EH (cell line): ENCODE data around the gene MPST.

Experiments
- DNase-seq: peaks from one replicate; pipeline ENCODE4 v3.0.0-alpha.2; 2015; ENCODE audit warnings: low read depth

Gene MPST

GRCh38 chr22:37022483-37023337 is 3.2 kb downstream of the MPST start:
- DNase-seq = no peak

- no peak for DNase-seq
Measured at GRCh38 chr22:37023743-37024338, 4.3 kb downstream of the MPST start.

DNA sequence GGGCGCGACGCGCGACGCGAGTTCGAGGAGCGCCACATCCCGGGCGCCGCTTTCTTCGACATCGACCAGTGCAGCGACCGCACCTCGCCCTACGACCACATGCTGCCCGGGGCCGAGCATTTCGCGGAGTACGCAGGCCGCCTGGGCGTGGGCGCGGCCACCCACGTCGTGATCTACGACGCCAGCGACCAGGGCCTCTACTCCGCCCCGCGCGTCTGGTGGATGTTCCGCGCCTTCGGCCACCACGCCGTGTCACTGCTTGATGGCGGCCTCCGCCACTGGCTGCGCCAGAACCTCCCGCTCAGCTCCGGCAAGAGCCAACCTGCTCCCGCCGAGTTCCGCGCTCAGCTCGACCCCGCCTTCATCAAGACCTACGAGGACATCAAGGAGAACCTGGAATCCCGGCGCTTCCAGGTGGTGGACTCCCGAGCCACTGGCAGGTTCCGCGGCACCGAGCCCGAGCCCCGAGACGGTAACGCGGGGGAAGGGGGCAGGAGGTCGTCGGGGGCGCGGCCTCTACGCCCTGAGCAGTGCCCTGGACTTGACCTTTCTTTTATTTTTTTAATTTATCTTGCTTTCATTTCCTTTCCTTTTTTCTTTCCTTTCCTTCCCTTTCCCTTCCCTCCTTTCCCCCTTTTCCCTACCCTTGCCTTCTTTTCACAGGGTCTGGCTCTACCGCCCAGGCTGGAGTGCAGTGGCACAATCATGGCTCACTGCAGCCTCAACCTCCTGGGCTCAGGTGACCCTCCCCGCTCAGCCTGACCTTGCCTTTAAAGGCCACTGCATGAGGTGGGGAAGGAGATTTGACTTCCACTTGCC is 5.0 kb downstream of the MPST start:
- DNase-seq = no peak

DNA sequence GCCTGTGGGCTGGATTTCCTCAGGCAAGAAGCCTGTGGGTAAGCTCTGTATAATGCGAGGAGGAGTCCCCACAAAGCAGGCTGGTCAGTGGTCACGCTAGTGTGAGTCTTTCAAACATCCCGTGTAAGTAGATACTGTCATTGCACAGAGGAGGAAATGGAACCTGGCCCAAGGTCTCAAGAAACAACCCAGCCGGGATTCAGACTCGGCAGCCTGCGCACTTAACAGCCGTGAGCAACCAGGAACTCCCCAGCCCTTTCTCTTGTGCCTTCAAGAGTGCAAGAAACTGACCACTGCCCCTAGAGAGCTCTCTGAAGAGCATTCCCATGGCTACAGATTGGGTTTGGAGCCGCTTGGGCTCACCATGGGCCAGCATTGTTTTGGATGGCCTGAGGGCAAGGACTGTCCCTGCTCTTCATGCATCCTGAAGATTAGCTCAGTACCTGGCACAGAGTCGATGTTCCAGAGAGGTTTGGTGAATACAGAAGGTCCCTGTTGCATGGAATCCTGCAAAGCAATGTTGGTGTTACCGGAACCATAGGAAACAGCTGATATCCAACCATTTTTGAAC is 6.0 kb downstream of the MPST start:
- DNase-seq = no peak

- no peak for DNase-seq
Measured at GRCh38 chr22:37026325-37026724, 6.8 kb downstream of the MPST start.

- DNase-seq = no peak
Measured at GRCh38 chr22:37027556-37027955, 8.0 kb downstream of the MPST start.

- DNase-seq = no peak
Measured at GRCh38 chr22:37028692-37029674, 9.4 kb downstream of the MPST start.

DNA sequence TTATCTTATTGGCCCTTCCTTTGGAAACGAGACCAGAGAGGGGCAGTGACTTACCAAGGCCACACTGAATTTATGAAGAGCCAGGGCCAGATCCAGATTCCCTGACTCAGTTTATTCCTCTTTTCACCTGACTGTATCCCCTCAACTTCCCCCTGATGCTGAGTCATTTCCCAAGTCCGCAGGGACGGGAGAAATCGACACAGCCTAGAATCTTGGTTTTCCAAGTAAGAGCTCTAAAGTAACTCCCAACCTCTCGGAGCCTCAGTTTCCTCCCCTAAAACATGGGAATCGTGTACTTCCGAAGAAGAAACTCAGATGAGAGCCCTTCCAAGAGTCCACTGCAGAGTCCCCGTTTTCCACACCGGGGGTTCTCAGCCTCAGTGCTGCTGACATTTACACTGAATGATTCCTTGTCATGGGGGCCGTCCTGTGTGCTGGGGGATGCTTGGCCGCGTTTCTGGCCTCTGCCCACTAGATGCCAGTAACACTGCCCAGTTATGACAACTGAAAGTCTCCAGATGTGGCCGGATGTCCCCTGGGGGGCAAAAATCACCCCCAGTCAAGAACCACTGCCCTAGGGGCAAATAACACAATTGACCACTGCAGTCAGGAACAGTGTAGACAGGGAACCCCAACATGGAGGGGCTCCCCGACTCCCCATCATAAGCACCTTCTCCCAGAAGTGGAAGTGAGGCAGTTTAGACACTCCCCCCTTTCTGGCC is 11.2 kb downstream of the MPST start:
- DNase-seq = no peak

- no peak for DNase-seq
Measured at GRCh38 chr22:37032134-37032534, 12.6 kb downstream of the MPST start.

DNA sequence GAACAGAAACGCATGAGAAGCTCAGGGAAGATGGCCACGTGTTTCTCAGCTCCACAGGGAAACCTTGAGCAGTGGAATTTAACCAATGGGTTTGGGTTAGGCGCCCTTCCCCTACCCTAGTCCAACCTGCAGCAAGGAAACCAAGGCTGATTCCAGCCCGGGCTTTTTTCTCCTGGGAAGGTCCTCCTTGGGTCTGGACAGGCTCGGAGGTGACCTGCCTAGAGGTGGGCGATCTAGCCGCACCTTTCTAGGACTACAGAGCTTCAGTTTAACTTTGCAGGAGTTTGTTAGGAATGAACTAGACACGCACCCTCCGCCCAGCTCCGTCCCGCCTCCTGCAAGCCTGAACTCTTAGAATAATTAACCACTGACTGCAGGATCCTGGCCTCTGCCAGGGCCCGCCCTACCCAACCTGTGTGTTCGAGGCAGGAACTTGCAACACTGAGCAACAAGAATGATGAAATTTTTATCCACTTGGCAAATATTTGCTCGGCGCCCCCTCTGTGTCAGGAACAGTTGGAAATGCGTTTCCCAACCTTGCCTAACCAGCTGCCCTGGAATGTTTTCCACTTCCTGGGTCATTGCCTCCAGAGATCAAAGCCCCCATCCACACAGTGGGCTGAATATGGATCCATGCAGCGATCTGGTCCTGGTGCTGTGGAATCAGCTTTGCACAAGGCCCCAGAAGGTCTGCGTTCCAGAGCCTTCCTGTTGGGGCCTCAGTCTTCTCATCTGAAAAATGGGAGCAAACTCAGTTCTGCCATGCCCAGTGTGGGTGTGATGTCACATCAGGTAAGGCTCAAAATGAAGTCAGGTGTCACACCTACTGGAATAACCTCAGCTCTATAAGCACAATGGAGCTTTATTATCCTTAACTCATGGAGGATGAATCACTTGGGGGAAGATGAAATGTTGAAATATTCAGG is 13.3 kb downstream of the MPST start:
- DNase-seq = peak; percentile 40

DNA sequence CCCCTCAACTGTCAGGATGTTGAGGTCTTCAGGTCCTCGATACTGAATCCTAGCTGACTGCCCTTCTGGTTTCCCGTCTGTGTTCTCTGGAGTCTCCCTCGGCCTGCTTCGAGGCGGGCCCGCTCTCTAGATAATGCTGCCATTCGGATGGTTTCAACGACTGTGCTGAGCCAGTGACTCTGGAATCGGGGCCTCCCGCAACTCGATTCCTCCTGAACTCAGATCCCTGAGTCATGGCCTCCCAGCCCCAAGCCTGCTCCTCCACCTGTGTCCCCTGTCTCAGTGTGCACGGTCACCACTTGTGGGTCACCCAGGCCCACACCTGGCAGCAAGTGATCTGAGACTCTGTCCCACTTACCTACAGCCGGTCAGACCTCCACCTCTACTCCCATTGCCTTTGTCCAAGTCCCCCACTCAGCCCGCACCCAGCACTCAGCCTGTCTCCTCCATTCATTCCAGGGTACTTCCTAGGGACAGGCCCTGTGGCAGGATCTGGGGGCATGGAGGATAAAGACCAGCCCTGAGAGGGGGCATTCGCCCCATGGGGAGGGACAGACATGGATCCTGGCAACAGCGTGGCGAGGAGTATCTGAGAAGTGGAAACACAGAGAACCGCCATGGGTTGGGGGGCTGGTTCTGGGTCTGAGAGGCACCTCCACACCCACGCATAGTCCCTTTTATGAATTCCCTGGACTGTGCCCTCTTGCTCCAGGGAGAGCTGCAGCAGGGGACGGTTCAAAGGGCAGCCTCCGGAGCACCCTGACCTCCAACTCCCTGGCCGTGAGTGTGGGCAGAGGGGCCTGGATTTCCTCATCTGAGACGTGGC is 14.3 kb downstream of the MPST start:
- DNase-seq = no peak

DNA sequence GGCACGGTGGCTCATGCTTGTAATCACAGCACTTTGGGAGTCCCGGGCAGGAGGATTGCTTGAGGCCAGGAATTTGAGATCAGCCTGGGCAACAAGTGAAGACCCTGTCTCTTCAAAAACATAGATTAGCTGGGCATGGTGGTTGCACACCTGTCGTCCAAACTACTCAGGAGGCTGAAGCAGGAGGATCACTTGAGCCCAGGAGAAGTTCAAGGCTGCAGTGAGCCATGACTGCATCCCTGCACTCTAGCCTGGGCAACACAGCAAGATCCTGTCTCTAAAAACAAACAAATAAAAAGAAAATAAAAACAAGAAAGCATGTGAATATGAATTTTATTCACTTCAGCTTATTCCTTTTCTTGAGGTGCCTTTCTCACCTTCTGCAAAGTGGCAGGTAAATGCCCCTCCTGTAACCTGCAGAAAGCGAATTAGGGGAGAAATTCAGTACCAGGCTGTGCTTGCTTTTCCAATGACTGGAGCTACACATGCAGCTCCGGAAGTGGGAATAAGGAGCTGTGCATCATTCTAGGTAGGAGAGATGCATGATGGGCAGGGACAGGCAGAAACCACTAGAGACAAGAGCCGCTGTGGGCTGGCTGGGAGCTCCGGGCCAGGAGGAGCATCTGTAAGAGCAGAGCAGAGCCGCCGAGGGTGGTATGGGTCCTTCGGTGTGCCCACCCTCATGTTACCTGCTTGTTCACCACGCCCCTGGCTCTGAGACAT is 17.3 kb downstream of the MPST start:
- no peak for DNase-seq

DNA sequence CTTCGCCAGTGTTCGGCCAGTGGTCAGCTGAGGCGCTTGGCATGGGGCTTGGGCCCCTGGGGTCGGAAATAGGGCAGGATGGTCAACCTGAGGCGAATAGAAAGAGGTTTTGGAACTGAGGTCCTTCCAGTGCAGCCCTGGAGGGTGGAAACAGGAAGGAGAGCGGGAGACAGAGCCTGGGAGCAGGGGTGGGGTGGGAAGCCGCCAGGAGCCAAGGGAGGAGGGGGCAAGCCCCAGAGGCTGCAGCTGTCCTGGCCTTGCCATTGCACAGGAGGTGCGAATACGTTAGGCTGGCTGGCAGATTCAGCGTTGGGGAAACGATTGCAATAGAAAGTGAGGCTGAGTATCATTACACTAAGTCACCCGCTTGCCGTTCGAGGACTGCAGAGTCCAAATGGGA is 18.1 kb downstream of the MPST start:
- DNase-seq = no peak

- no peak for DNase-seq
Measured at GRCh38 chr22:37039466-37039865, 19.9 kb downstream of the MPST start.

DNA sequence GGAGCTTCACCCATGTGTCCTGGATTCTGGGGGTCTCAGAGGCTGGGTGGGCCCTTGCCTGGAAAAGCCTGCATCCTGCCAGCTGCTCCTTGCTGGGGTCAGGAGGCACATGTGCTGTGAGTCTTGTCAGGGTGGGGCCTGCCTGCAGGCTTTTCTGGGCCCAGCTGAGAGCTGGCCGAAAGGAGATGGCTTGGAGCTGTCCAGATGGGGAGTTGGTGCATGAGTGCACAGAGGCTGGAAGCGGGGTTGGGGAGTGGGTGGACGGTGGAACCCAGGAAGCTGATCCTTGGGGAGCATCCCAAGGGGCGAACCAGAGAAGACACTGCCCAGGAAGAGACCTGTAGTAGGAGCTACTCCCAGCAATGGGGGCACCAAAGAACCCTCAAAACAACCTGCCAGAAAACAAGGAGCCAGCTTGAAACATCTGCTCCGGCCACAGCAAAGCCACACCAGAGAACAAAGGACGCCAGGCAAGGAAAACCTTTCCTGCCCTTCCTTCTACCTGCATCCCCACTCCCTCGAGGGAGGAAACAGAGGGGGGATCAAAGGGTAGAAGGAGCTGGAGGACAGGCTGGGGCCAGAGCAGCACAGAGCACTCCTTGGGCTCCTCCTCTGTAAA is 23.8 kb downstream of the MPST start:
- no peak for DNase-seq

GRCh38 chr22:37043828-37044538 is 24.4 kb downstream of the MPST start:
- peak; percentile 42 for DNase-seq
